ENCODE measurements around the gene TMEM97.

TMEM97 gene

DNA sequence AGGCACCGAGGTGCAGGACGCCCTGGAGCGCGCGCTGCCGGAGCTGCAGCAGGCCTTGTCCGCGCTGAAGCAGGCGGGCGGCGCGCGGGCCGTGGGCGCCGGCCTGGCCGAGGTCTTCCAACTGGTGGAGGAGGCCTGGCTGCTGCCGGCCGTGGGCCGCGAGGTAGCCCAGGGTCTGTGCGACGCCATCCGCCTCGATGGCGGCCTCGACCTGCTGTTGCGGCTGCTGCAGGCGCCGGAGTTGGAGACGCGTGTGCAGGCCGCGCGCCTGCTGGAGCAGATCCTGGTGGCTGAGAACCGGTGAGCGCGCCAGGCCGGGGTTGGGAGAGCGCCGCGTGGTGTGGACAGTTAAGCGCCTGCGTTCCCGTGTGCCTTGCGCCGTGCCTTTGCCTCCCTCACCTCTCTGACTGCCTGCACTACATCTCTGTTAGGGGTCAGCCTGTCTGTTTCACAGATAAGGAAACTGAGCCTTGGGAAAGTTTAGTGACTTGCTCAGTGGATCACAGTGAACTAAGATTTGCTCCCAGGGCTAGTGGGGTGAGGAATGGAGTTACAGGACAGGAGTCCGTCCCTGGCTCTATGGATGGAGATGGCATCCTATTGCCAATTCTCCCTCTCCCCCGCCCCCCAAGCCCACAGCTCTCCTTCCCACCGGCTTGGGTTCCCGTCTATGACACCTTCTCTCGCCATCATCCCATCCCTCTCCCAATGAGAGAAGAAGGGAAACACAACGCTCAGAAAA lies 53.4 kb downstream of the TMEM97 start:
- no peak for TF ChIP-seq GATA2 (IDR thresholded peaks at IDR 0.05; ENCODE audit: low read depth, low read length)
- no peak for TF ChIP-seq GATA3 (IDR thresholded peaks at IDR 0.05; ENCODE audit: low read depth, low read length)

DNA sequence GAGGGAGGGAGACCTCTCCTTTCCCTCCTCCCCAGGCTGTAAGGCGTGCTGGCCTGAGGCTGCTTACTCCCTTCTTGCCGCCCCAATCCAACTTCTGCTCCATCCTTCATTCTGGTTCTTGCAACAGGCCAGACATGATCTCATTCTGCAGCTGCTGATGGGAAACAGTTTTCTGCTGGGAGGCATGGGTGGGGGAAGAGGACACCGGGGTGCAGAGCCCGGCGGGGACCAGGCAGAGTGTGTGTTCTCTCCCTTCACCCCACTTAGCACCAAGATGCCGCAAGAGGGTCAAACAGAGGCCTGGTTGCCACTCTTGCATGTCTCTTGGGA lies 53.9 kb downstream of the TMEM97 start:
- TF ChIP-seq GATA2 (IDR thresholded peaks at IDR 0.05; ENCODE audit: low read depth, low read length) (no peak), GATA3 (IDR thresholded peaks at IDR 0.05; ENCODE audit: low read depth, low read length) (no peak)
